ENCODE measurements around the gene ITGB1. TPM values are rescaled to one million over a fixed set of nuclear protein-coding genes. Genes with fewer than 3 reads are reported as not detected.

ITGB1 gene
- total and polyA plus RNA-seq, 9 of the 15 experiments (the other 6 are each of a cell fraction or from before 2014, with no cell fraction given), result 40.2 to 194 (median 155) TPM

- TF ChIP-seq BCLAF1 (IDR thresholded peaks at IDR 0.05; ENCODE audit: borderline replicate concordance in 1 of 2, control insufficient read depth in 1 of 2, low read depth in 2 of 2, low read length in 1 of 2) (no peak), ZNF785 (CRISPR knock-in tag; IDR thresholded peaks at IDR 0.05) (no peak), ZNF75A (CRISPR knock-in tag; IDR thresholded peaks at IDR 0.05) (no peak), CREM (IDR thresholded peaks at IDR 0.05; ENCODE audit: low read depth) (0 out of 2 replicates have a peak, but pooled peaks have one; percentile 17), HDAC8 (tag; IDR thresholded peaks at IDR 0.05) (no peak), E2F6 (IDR thresholded peaks at IDR 0.05; ENCODE audit: borderline replicate concordance in 1 of 2, extremely low read depth in 1 of 2, insufficient read depth in 1 of 2, insufficient read length in 1 of 2, low read depth in 1 of 2, low read length in 1 of 2, poor library complexity in 1 of 2, severe bottlenecking in 1 of 2) (peak in 1 of 2 experiments; percentile 45), PTBP1 (IDR thresholded peaks at IDR 0.05; ENCODE audit: low read depth, low read length) (no peak), HDAC2 (IDR thresholded peaks at IDR 0.05) (no peak), ZNF212 (CRISPR knock-in tag; IDR thresholded peaks at IDR 0.05) (no peak), ZBTB17 (CRISPR knock-in tag; IDR thresholded peaks at IDR 0.05) (0 out of 2 replicates have a peak, but pooled peaks have one; percentile 21), CSDE1 (IDR thresholded peaks at IDR 0.05) (no peak), FOXA1 (IDR thresholded peaks at IDR 0.05; ENCODE audit: borderline replicate concordance) (no peak), SIX5 (IDR thresholded peaks at IDR 0.05; ENCODE audit: borderline replicate concordance in 1 of 2, insufficient read depth in 1 of 2, low read depth in 1 of 2, low read length in 2 of 2) (no peak), LCOR (CRISPR knock-in tag; IDR thresholded peaks at IDR 0.05) (no peak)
- TF ChIP-seq, protein P1, sequence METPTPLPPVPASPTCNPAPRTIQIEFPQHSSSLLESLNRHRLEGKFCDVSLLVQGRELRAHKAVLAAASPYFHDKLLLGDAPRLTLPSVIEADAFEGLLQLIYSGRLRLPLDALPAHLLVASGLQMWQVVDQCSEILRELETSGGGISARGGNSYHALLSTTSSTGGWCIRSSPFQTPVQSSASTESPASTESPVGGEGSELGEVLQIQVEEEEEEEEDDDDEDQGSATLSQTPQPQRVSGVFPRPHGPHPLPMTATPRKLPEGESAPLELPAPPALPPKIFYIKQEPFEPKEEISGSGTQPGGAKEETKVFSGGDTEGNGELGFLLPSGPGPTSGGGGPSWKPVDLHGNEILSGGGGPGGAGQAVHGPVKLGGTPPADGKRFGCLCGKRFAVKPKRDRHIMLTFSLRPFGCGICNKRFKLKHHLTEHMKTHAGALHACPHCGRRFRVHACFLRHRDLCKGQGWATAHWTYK (CRISPR knock-in tag; IDR thresholded peaks at IDR 0.05), result 0 out of 2 replicates have a peak, but pooled peaks have one; percentile 53
- TF ChIP-seq, protein P2, sequence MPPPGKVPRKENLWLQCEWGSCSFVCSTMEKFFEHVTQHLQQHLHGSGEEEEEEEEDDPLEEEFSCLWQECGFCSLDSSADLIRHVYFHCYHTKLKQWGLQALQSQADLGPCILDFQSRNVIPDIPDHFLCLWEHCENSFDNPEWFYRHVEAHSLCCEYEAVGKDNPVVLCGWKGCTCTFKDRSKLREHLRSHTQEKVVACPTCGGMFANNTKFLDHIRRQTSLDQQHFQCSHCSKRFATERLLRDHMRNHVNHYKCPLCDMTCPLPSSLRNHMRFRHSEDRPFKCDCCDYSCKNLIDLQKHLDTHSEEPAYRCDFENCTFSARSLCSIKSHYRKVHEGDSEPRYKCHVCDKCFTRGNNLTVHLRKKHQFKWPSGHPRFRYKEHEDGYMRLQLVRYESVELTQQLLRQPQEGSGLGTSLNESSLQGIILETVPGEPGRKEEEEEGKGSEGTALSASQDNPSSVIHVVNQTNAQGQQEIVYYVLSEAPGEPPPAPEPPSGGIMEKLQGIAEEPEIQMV (tag; conservative IDR thresholded peaks at IDR 0.05; ENCODE audit: low read depth), result no peak
- TF ChIP-seq, protein P3, sequence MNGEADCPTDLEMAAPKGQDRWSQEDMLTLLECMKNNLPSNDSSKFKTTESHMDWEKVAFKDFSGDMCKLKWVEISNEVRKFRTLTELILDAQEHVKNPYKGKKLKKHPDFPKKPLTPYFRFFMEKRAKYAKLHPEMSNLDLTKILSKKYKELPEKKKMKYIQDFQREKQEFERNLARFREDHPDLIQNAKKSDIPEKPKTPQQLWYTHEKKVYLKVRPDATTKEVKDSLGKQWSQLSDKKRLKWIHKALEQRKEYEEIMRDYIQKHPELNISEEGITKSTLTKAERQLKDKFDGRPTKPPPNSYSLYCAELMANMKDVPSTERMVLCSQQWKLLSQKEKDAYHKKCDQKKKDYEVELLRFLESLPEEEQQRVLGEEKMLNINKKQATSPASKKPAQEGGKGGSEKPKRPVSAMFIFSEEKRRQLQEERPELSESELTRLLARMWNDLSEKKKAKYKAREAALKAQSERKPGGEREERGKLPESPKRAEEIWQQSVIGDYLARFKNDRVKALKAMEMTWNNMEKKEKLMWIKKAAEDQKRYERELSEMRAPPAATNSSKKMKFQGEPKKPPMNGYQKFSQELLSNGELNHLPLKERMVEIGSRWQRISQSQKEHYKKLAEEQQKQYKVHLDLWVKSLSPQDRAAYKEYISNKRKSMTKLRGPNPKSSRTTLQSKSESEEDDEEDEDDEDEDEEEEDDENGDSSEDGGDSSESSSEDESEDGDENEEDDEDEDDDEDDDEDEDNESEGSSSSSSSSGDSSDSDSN (IDR thresholded peaks at IDR 0.05; ENCODE audit: borderline replicate concordance in 1 of 2, low read depth in 2 of 2, low read length in 2 of 2), result peak; percentile 49 to 67; a peak in 2 of 4 replicates
Measured at GRCh38 chr10:32957341-32958084, 517 bp downstream of the ITGB1 start (continued).
